ENCODE measurements around the gene PRPSAP1.
A peak's percentile ranks its signal among the peaks of the same experiment; 100 is the strongest.

PRPSAP1 gene

DNA sequence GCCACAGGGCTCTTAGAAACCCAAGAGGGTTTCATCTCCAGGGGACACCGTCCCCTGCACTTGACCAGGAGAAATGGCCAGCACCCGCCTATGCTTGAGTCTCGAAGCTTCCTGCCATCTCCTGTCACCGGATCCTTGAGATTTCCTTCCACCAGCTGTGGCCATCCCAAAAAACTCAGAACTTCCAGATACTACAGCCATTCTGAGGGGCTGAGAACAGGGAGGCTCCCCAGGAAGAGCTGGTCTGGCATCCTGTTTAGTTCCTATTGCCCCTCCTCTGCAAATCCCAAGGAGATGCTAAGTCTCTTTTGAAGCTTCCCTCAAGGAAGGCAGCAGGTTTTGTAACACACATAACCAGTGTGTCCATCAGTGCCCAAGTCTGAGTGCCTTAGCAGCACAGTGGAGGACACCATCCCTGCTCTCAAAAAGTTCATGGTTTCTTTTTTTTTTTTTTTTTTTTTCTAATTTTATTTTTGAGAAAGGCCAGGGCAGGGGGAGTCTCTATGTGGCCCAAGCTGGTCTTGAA, 86.6 kb downstream of the PRPSAP1 start:
- DNase-seq (ENCODE audit: low spot score) (no peak), ATAC-seq (ENCODE audit: low read depth) (no peak)
- Histone ChIP-seq H3K27ac (ENCODE audit: poor library complexity, severe bottlenecking) (peak overlapping the region; percentile 75), H3K36me3 (ENCODE audit: low read depth) (peaks cover 21% of the 10 kb centered on the region), H3K9me3 (ENCODE audit: severe bottlenecking) (no peaks in the 10 kb centered on the region), H3K4me3 (ENCODE audit: severe bottlenecking) (no peak overlapping the region), H3K27me3 (ENCODE audit: insufficient read depth, poor library complexity, severe bottlenecking) (no peaks in the 10 kb centered on the region), H3K4me1 (ENCODE audit: insufficient read depth, poor library complexity, severe bottlenecking) (peaks cover 44% of the 10 kb centered on the region)
- TF ChIP-seq, protein P1, sequence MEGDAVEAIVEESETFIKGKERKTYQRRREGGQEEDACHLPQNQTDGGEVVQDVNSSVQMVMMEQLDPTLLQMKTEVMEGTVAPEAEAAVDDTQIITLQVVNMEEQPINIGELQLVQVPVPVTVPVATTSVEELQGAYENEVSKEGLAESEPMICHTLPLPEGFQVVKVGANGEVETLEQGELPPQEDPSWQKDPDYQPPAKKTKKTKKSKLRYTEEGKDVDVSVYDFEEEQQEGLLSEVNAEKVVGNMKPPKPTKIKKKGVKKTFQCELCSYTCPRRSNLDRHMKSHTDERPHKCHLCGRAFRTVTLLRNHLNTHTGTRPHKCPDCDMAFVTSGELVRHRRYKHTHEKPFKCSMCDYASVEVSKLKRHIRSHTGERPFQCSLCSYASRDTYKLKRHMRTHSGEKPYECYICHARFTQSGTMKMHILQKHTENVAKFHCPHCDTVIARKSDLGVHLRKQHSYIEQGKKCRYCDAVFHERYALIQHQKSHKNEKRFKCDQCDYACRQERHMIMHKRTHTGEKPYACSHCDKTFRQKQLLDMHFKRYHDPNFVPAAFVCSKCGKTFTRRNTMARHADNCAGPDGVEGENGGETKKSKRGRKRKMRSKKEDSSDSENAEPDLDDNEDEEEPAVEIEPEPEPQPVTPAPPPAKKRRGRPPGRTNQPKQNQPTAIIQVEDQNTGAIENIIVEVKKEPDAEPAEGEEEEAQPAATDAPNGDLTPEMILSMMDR (IDR thresholded peaks at IDR 0.05; ENCODE audit: poor library complexity, severe bottlenecking), result no peak

DNA sequence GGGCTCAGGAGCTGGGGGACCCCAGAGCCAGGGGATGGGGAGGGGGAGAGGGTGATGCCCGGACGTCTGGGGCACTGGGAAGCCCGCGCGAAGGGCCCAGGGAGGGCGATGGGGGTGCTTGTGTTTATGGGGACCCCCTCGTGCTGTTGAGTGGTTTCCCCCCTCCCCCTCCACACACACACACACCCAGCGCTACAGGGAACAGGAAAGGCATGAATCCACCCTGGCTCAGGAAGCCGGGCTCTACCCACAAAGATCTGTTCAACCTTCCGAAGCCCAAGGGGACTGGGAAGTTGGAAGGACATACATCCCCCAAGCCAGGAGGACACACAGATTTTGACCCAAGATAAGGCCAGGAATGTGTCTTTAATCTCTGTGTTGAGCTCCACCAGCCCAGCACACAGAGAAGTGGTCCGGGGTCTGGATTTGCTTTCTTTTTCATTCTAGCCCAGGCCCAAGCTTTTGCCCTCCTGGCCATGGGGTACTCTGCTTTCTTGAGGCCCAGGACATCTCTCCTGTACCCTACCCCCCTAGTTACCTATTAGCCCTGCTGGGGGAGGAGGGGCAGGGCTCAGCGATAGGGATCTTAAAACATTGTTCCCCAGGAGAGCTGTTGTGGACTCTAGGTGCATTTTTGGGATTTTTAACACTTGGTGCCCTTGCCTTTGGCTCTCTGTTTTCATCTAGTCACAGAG, 87.3 kb downstream of the PRPSAP1 start:
- Histone ChIP-seq H3K9me3 (ENCODE audit: severe bottlenecking) (no peaks in the 10 kb centered on the region), H3K27ac (ENCODE audit: poor library complexity, severe bottlenecking) (peak overlapping the region; percentile 75), H3K4me3 (ENCODE audit: severe bottlenecking) (peak overlapping the region; percentile 99), H3K4me1 (ENCODE audit: insufficient read depth, poor library complexity, severe bottlenecking) (peaks cover 44% of the 10 kb centered on the region), H3K36me3 (ENCODE audit: low read depth) (peaks cover 21% of the 10 kb centered on the region), H3K27me3 (ENCODE audit: insufficient read depth, poor library complexity, severe bottlenecking) (no peaks in the 10 kb centered on the region)
- ATAC-seq (ENCODE audit: low read depth), result no peak
- DNase-seq (ENCODE audit: low spot score), result no peak
- TF ChIP-seq, protein P1 (IDR thresholded peaks at IDR 0.05; ENCODE audit: poor library complexity, severe bottlenecking), result no peak

DNA sequence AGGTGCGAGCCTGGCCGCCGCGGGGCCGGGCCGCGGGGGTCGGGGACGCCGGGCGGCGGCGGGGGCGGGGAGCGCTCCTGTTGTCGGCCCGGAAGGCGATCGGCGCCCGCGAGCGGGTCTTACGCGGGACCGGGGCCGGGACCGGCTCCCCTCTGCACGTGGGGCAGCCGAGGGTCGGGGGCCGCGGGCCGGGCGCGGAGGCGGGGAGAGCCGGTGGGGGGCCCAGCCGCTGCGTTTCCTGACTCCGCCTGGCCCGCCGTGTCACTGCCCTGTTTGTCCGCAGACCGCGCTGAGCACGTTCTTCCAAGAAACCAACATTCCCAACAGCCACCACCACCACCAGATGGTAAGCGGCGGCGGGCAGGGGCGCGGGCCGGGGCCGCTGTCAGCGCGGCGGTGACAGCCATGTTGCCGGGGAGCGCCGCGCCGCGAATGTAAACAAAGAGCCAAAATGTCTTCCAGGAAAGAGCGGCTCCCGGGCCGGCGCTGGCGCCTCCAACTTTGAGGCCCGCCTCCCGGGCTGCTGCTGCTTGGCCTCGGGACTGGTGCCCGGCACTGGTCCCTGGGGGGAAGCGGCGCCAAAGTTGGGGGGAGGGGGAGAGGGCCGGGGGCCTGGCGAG, 88.0 kb downstream of the PRPSAP1 start:
- H3K4me3 ChIP-seq (ENCODE audit: severe bottlenecking), result peak overlapping the region; percentile 99
- H3K36me3 ChIP-seq (ENCODE audit: low read depth), result peaks cover 21% of the 10 kb centered on the region
- DNase-seq (ENCODE audit: low spot score) (no peak), ATAC-seq (ENCODE audit: low read depth) (no peak; the same call in 2 of the 3 replicates)
- H3K27me3 ChIP-seq (ENCODE audit: insufficient read depth, poor library complexity, severe bottlenecking), result no peaks in the 10 kb centered on the region
- H3K9me3 ChIP-seq (ENCODE audit: severe bottlenecking), result no peaks in the 10 kb centered on the region
- TF ChIP-seq, protein P1 (IDR thresholded peaks at IDR 0.05; ENCODE audit: poor library complexity, severe bottlenecking), result no peak
- H3K4me1 ChIP-seq (ENCODE audit: insufficient read depth, poor library complexity, severe bottlenecking), result peaks cover 44% of the 10 kb centered on the region
- peak overlapping the region; percentile 75 for H3K27ac ChIP-seq (ENCODE audit: poor library complexity, severe bottlenecking)

DNA sequence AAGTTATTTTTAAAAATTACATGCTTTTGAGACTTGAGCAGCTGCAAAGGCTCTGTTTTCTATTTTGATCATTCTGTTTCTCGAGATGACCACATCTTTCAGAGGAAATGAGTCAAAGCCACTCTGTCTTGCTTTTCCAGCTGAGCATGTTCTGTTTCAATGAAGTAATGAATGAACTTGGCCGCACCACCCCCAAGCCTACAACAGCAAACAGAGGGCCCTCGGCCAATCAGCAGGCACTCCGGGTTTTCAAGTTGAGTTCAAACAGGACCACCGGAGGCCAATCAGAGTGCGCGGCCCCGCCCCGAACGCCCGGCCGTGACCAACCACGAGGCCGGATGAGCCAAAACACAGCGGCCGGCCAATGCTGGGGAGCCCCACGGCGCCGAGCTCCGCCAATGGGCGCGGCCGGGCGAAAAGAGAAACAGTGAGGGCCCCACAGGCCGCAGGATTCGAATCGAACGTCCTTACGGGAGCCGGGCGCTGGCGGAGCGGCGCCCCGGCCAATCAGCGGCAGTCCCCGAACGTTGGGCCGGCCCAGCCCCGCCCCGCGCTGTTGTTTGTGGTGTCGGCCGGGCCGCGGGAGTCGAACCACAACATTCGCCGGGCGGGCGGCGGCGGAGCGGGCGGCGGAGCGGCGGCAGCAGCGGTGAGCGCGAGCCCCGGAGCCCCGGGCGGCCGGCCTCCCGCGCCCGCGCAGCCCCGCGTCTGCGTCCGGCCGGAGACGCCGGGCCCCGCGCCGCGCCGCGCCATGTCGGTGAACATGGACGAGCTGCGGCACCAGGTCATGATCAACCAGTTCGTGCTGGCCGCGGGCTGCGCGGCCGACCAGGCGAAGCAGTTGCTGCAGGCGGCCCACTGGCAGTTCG, 88.7 kb downstream of the PRPSAP1 start, which contains the start of gene UBALD2:
Gene UBALD2 (plus strand): TSS at position 594 of the 869 bp plus-strand sequence. CDS start 158 bp downstream, at position 752.
- Histone ChIP-seq H3K27me3 (ENCODE audit: insufficient read depth, poor library complexity, severe bottlenecking) (no peaks in the 10 kb centered on the region), H3K9me3 (ENCODE audit: severe bottlenecking) (no peaks in the 10 kb centered on the region), H3K36me3 (ENCODE audit: low read depth) (peaks cover 21% of the 10 kb centered on the region), H3K4me3 (ENCODE audit: severe bottlenecking) (peak within 1 kb of the TSS; percentile 99), H3K27ac (ENCODE audit: poor library complexity, severe bottlenecking) (peak within 1 kb of the TSS; percentile 75), H3K4me1 (ENCODE audit: insufficient read depth, poor library complexity, severe bottlenecking) (peaks cover 44% of the 10 kb centered on the region)
- TF ChIP-seq, protein P1 (IDR thresholded peaks at IDR 0.05; ENCODE audit: poor library complexity, severe bottlenecking), result no peak
- DNase-seq (ENCODE audit: low spot score) (peak; percentile 100), ATAC-seq (ENCODE audit: low read depth) (peak; percentile 93)
